MM.1S (cell line): ENCODE measurements around the gene PPP1R13B.

Experiments used
- CTCF ChIP-seq: fragments of 300-600 bp; sonication (generic); IDR thresholded peaks from 2 replicates; pipeline ENCODE4 v1.5.1; 2016; ENCODE audit warnings: antibody characterized with exemption, low read length, mixed read lengths
- EZH2 ChIP-seq: fragments of 300-600 bp; sonication (generic); optimal IDR thresholded peaks from 2 replicates; pipeline ENCODE3; 2017; ENCODE audit warnings: low read depth, mild to moderate bottlenecking, antibody characterized with exemption, low read length, mixed read lengths

- TF ChIP-seq CTCF (no peak), EZH2 (no peak)
Measured at GRCh38 chr14:103733651-103734050, 113.7 kb downstream of the PPP1R13B start.
